Fibroblast of lung (primary cell): Measurements from ENCODE around the gene HNRNPL. TPM values are rescaled to one million over a fixed set of nuclear protein-coding genes. Genes with fewer than 3 reads are reported as not detected.
"Not testable (repeated sequence)": the region's sequence is repeated elsewhere in the genome, so short reads cannot be mapped to it uniquely, and the experiment has no call there.

Experiments
- DNase-seq, 2 donors: peaks; one replicate each; pipeline versions ENCODE4 v3.0.0 to v3.0.0-alpha.2; 2010; ENCODE audit warnings: low read depth in 2 of 2
- H2AFZ ChIP-seq: 2 replicates; pipeline ENCODE4 v1.5.1; 2012; ENCODE audit warnings: low read length, control low read depth, inconsistent platforms
- H3K27ac ChIP-seq: 2 replicates; pipeline ENCODE4 v1.5.1; 2011; ENCODE audit warnings: low read length, control low read depth; ENCODE audit not compliant: insufficient read depth
- H3K27me3 ChIP-seq: 2 replicates; pipeline ENCODE4 v1.5.1; 2011; ENCODE audit warnings: mild to moderate bottlenecking, low read length; ENCODE audit not compliant: control insufficient read depth, insufficient read depth
- H3K36me3 ChIP-seq: 2 replicates; pipeline ENCODE4 v1.5.1; 2011; ENCODE audit warnings: low read length; ENCODE audit not compliant: control insufficient read depth, insufficient read depth
- H3K4me1 ChIP-seq: 2 replicates; pipeline ENCODE4 v1.5.1; 2011; ENCODE audit warnings: low read length; ENCODE audit not compliant: control insufficient read depth, insufficient read depth; ENCODE audit errors: extremely low read depth
- H3K4me2 ChIP-seq: 2 replicates; pipeline ENCODE4 v1.5.1; 2011; ENCODE audit warnings: low read length, control low read depth; ENCODE audit not compliant: insufficient read depth; ENCODE audit errors: extremely low read depth
- H3K4me3 ChIP-seq, 4 experiments: fragments of 200-600 bp in 1 of 4; sonication (generic) in 1 of 4; replicated peaks in 1 of 4; 2 replicates each; pipeline ENCODE4 v1.5.1; 2011 to 2016; ENCODE audit warnings: low read length in 4 of 4, low read depth in 3 of 4, mild to moderate bottlenecking in 3 of 4, control low read depth in 2 of 4, inconsistent platforms in 1 of 4, mixed read lengths in 1 of 4; ENCODE audit not compliant: insufficient read depth in 1 of 4; ENCODE audit errors: control extremely low read depth in 1 of 4
- H3K79me2 ChIP-seq: 2 replicates; pipeline ENCODE4 v1.5.1; 2012; ENCODE audit warnings: mild to moderate bottlenecking, low read length, inconsistent platforms; ENCODE audit not compliant: control insufficient read depth, insufficient read depth
- H3K9ac ChIP-seq: 2 replicates; pipeline ENCODE4 v1.5.1; 2011; ENCODE audit warnings: mild to moderate bottlenecking, low read length, control low read depth; ENCODE audit not compliant: insufficient read depth
- H3K9me3 ChIP-seq: 2 replicates; pipeline ENCODE4 v1.5.1; 2012; ENCODE audit warnings: low read depth, low read length; ENCODE audit not compliant: control insufficient read depth, insufficient read depth
- H4K20me1 ChIP-seq: 2 replicates; pipeline ENCODE4 v1.5.1; 2011; ENCODE audit warnings: low read length; ENCODE audit not compliant: control insufficient read depth, insufficient read depth; ENCODE audit errors: extremely low read depth
- CTCF ChIP-seq, 2 donors: IDR thresholded peaks in 1 of 2; conservative IDR thresholded peaks in 1 of 2; 1 replicate in 1 of 2; 2 replicates in 1 of 2; pipeline ENCODE4 v1.5.1; 2011 to 2012; ENCODE audit warnings: low read length in 2 of 2, control low read depth in 1 of 2, inconsistent platforms in 1 of 2, low read depth in 1 of 2, mild to moderate bottlenecking in 1 of 2
- EZH2 ChIP-seq: IDR thresholded peaks from 2 replicates; pipeline ENCODE4 v1.5.1; 2012; ENCODE audit warnings: low read length, control low read depth, mild to moderate bottlenecking; ENCODE audit errors: missing control alignments
- polyA plus RNA-seq, 2 donors: library from polyadenylated mRNA; depleted of rRNA in 1 of 2; stranded (reverse) in 1 of 2; unstranded in 1 of 2; fragments of >200 nt; gene quantifications; 2 replicates each; pipeline ENCODE4 v1.2.1, GENCODE V29; 2011 to 2012; ENCODE audit warnings: missing spikeins in 1 of 2
- total RNA-seq: library from RNA; depleted of rRNA; stranded (reverse); fragments of >200 nt; gene quantifications from 2 replicates; pipeline ENCODE4 v1.2.1, GENCODE V29; 2014

Gene HNRNPL
- total and polyA plus RNA-seq, 2 donors (not counting 1 experiment from before 2014, with no cell fraction given) = 184 to 189 TPM

GRCh38 chr19:38875656-38876395 is 26.0 kb upstream of the HNRNPL start:
- Histone ChIP-seq H3K4me2 (no peak overlapping the region), H3K9ac (no peak overlapping the region), H3K4me3 (no peak overlapping the region), H3K27me3 (no peaks in the 10 kb centered on the region), H2AFZ (no peak overlapping the region), H3K36me3 (no peaks in the 10 kb centered on the region), H3K27ac (no peak overlapping the region), H3K9me3 (no peaks in the 10 kb centered on the region), H4K20me1 (no peaks in the 10 kb centered on the region), H3K4me1 (no peaks in the 10 kb centered on the region), H3K79me2 (no peaks in the 10 kb centered on the region)
- no peak for DNase-seq
- no peak for TF ChIP-seq EZH2
- no peak for TF ChIP-seq CTCF (conservative IDR thresholded peaks at IDR 0.05 in 1 of 2, IDR thresholded peaks at IDR 0.05 in 1 of 2; ENCODE audit: low read depth in 1 of 2, low read length in 2 of 2)

GRCh38 chr19:38873400-38873799 is 23.6 kb upstream of the HNRNPL start:
- H4K20me1 ChIP-seq, H3K4me3 ChIP-seq, H3K4me1 ChIP-seq, H3K79me2 ChIP-seq, DNase-seq, H2AFZ ChIP-seq, H3K27me3 ChIP-seq, H3K27ac ChIP-seq, H3K9me3 ChIP-seq, H3K36me3 ChIP-seq, H3K9ac ChIP-seq, H3K4me2 ChIP-seq: not testable (repeated sequence)

- no peak overlapping the region for H3K9ac ChIP-seq
- H3K4me3 ChIP-seq = no peak overlapping the region
- no peaks in the 10 kb centered on the region for H3K79me2 ChIP-seq
- H3K9me3 ChIP-seq = no peaks in the 10 kb centered on the region
- no peak overlapping the region for H3K27ac ChIP-seq
- TF ChIP-seq CTCF (conservative IDR thresholded peaks at IDR 0.05 in 1 of 2, IDR thresholded peaks at IDR 0.05 in 1 of 2; ENCODE audit: low read depth in 1 of 2, low read length in 2 of 2) (no peak), EZH2 (no peak)
- no peaks in the 10 kb centered on the region for H3K36me3 ChIP-seq
- H3K27me3 ChIP-seq = no peaks in the 10 kb centered on the region
- H3K4me1 ChIP-seq = peaks cover 2% of the 10 kb centered on the region
- H4K20me1 ChIP-seq = no peaks in the 10 kb centered on the region
- no peak overlapping the region for H2AFZ ChIP-seq
- H3K4me2 ChIP-seq = no peak overlapping the region
- no peak for DNase-seq
Measured at GRCh38 chr19:38870612-38871011, 20.8 kb upstream of the HNRNPL start.
